SIG-M5 treated with dmso at 0.1 percent for 504 hours (cell line): Measurements from ENCODE around the gene WNT2.

Experiments
- DNase-seq: peaks from one replicate; lab custom pipeline; 2025; ENCODE audit not compliant: unreplicated experiment; lab: John Stamatoyannopoulos, UW

The WNT2 gene

DNA sequence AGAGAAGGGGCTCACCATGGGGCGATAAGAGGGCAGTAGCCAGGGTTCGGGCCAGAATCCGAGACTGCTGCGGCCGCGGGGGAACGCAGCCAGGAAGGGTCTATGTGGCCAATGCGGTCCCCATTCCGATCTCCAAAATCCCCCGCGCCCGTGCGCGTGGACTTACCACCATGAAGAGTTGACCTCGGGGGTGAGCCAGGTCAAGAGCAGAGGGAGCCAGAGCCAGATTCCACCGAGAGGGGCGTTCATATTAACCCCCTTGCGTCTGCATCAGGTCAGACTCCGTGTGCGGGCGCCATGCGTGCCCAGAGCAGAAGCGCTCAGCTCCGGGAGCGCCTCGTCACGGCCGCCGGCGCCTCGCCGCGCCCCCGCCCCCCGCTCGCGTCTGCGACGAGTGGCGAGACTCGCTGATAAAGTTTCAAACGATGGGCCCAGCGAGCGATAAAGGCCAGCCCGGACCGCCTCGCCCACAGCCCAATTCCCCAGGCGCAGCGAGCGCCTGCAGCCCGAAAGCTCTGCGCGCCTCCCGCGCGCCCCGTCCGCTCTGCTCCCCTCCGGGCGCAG is at the start of gene WNT2:
WNT2 (minus strand) TSS at position 318 of the 564 bp plus-strand sequence; CDS start at position 249, 69 bp downstream.
- no peak for DNase-seq

DNA sequence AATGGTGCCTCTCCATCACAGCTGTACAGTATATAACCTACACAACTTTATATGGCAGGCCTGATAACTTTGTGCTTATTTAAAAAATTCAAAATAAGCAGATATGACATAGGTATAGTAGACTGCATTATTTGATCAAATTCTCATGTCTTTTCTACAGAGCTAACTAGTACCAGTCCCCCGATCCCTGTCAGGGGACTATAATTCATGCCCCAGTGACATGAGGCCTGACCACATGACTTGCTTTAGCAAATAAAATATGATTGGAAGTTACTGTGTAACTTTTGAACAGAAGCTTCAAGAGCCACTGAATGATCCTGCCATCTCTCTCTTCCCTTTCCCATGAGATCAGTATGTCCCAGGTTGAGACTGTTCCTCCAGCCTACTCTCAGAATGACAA is 49.2 kb upstream of the WNT2 start:
- DNase-seq: no peak

DNA sequence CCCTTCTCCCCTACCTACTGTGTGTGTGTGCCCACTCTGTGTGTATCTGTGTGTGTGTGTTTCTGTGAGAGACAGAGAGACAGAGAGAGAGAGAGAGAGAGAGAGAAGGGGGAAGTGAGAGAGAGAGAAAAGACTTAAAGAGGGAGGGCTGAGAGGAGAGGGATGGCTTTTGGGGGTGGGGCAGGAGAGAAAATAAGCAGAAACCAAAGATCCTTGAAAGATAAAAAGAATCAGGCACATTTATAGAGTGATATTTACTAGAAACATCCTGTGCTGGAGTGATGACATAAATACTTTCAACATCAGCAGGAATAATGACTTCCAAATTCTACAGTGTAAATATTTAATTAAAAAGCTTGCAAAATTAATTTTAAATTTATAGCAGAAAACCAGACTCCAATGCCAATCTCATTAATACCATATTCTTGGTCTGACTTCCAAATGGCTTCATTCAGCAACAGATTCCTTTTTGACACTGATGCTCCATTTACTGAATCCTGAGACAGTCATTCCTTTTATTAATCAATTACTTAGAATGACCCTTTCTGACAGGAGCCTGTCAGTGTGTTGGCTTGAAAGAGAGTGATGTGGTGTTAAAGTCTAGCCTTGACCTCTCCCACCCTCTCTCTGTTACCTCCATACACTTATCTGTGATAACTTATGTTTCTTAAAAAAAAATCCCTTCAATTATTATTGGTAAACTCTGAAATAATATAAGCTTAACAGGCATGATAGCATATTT is 41.7 kb upstream of the WNT2 start:
- no peak for DNase-seq

DNA sequence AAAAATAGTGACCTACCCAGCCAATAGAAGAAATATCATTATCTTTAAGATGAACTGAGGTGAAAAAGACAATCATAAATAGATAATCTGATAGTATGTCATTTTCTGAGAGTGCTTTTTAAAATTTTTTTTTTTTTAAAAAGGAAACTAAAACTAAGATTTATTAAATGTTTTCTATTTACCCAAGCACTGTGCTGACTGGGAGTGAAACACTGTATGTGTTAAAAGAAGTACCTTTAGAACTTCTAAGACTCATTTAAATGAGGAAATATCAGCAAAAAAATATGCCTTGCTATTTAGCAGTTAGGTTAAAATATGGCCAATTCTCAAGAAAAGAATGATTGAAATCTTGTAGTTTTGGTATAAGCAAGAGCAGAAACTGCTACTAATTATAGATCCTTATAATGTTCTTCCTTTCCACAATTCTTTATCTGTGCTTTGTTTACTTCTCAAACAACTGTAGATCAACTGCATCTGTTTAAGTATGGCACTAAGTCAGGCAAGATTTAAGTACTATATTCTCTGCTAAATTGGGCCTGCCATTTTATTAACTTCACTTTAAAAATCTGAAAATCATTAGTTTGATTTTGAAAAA is 39.5 kb upstream of the WNT2 start:
- no peak for DNase-seq

DNA sequence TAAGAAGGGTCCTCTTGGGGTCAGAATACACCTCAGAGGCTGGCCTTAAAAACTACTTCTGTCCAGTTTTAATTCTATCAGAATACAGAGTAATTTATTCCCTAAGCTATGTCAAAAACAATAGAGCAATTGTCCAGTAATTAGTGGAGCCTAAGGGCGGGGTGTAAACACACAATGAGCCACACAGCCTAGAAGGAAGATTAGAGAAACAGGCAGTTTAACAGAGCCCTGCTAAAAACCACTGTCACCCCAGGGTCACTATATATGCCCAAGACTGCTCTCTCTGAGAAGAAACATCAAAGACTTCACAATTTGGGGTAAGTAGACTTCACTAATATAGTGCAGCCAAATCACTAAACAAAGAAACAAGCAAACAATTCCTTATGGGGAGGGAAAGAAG is 27.2 kb upstream of the WNT2 start:
- DNase-seq: no peak

DNA sequence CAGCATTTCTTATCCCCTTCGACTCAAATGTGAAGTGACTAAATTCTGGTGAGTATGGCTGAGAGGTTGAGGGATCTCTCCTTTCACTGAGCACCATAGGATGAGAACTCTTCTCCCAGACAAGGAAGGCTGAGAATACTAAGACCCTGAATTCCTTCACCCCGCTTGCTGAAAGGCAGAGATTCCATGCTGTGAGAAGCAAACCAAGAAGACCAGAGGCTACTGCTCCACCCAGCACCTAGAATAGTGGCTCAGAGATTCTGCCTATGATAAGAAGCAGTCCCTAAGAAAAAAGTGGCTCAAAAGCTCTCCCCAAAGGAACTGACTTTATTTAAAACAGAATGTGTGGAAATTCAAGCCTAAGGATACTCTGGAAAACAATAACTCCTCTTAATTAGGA is 26.7 kb upstream of the WNT2 start:
- no peak for DNase-seq

DNA sequence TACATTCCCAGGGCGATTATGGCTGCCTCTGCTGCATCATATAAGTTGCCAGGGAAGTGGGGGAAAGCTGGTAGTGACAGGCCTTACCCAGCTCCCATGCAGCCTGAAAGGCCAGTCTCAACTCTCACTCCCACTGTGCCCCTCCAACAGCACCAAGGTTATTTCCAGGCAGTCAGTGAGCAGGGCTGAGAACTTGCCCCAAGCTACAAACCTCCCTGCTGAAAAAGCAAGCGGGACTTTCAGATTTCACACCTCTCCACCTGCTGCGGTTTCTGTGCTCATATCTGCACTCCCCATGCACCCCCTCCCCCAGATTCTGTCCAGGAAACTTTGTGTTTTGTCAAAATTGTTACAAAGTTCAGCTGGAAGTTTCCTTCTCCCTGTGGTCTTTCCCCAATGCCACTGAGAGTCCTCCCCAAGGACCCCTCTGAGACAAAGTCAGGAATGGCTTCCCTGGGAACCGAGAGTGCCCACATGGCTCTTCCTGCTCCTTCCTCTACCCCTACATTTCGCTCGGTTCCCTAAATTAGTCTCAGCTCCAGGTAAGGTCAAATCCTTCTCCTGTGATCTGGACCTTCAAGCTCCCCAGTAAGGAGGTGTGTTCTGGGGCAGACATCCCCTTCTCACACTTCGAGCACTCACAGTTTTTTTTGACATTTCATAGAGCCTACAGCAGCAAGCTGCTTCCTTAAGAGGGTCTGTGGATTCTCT is 25.3 kb upstream of the WNT2 start:
- DNase-seq: no peak

DNA sequence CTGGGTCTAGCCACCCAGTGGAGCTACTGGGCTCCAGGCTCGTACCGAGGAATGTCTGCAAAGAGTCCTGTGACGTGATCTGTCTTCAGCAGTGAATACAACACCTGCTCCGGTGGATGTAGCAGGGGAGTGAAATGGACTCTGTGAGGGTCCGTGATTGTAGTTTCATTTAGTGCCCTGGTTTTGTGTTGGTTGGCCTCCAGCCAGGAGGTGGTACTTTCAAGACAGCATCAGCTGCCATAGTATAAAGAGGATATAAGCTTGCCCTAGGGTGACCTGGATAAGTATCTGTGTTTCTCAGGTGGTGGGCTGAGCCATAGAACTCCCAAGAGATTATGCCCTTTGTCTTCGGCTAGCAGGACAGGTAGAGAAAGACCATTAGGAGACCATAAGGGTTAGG is 24.6 kb upstream of the WNT2 start:
- DNase-seq: no peak

DNA sequence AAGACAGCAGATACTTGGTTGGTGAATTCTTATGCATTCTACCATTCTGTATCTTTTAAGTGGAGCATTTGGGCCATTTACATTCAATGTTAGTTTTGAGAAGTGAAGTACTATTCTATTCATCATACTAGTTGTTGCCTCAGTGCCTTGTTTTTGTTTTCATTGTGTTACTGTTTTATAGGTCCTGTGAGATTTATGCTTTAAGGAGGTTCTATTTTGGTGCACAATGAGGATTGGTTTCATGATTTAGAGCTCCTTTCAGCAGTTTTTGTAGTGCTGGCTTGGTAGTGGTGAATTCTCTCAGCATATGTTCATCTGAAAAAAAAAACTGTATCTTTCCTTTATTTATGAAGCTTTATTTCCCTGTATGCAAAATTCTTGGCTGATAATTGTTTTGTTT is 23.3 kb upstream of the WNT2 start:
- no peak for DNase-seq

DNA sequence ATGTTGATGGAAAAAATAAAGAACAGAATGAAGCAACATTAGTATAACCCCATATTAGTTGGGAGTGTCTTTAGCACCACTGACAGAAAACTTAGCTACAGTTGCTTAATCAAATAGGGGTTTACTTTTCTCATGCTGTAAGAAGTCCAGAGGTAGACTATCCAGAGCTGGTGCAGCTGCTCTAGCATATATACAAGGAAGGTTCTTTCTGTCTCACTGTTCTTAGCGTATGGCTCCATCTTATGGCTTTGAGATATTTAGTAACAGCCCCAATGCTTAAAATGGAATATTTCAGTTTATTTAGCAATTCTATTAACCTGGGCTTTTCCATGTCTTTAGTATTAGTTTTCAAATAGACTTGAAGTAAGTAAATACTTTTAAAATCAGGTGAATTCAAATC is 15.2 kb upstream of the WNT2 start:
- no peak for DNase-seq

DNA sequence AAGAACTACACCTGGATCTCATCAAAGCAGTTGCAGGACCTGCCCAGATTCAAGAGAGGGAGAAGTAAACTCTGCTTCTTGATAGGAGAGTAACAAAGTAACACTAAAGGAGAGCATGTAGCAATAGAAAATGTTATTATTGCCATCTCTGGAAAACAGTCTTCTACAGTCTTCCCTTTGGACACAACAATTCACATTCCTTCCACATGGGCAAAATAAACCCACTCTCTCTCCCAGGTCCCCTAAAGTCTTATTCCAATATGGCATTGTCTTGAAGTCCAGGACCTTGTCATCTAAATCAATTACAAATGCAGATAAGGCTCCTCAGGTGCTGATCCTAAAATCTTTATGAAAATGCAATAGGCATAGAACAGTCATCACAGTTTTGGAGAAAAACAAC is 10.3 kb upstream of the WNT2 start:
- no peak for DNase-seq

DNA sequence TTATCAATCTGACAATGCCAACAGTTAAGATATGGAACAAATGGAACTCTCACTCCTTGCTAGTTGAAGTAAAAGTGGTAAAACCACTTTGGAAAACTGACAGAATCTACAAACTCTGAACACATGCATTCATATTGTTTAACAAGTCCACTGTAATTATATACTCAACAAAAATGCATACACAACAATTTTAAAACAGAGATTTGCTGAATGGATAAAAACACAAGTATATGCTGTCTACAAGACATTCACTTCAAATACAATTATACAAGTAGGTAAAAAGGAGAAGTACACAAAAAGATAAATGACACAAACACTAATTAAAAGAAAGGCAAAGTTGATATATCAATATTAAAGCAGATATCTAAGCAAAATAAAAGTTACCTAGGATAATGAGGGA is 9.2 kb upstream of the WNT2 start:
- no peak for DNase-seq

DNA sequence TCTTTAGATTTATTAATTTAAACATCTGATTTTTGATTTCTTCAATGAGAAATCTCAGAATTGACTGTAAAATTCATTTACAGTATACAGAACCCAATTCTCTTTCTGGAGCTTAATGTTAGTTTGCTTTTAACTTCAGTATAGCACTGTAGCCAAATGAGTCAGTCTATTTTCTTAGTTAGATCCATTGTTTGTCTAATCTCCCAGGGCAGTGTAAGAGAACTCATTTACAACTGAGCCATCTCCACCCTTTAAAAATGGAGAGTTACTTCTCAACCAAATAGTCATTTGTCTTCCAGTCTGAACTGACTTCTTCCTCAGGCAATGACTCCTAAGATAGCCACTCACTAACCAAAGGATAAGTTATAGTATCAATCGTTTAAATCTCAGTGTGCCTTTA is 3.0 kb upstream of the WNT2 start:
- no peak for DNase-seq

DNA sequence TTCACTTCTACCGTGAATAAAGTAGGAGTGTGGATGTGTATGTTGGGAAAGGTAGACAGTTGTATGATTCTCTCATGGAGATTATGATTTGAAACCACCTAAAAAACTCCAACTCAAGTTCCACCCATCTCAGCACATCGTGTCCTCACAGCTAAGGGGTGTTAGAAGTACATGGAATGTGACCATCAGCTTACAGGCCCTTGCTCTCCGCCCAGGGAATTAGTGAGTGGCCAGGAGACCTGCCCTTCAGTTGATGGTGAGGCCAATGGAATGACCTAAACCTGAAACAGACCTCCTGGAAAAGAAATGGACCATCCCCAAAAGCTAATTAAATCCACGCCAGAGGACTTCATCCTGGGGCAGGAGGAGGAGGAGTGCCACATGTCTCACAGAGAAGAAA is 2.1 kb upstream of the WNT2 start:
- no peak for DNase-seq

DNA sequence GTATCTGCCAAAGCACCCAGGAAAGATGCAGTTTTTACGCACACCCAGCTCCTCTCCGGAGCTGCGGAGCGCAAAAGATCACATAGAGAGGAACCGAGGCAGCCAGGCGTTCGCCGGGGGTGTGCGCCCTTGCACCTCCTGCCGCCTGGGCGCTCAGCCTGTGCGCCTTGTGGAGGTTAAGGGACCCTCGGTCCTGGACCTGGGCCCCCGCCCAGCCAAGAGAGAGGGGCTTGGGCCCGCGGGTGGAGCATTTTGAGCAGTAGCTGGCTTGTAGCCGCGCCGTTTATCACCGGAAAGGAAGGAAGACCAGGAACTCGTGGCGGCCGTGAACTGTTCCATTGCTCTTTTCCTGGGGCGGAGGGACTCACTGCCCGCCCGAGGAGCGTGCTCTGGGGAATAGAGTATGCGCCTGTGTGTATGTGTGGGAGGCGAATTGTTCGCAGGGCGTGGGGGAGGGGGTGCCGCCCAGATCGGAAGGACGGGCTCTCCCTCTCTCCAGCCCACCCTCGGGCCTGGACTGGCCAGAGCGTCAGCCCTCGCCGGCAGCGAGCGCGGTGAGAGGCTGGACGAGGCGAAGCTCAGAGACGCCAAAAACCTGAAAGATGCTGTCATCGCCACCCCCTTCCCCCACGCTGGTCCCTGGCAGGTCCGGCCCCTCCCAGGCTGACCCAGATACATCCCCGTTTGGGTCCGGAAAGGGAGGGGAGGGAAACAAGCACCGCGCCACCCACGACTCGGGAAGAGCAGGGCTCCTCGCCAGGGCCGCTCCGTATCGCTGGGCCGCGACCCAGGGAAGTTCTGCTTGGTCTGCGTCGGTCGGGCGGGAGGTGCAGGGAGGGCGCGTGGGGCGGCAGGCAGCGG is 1.2 kb upstream of the WNT2 start:
- no peak for DNase-seq

DNA sequence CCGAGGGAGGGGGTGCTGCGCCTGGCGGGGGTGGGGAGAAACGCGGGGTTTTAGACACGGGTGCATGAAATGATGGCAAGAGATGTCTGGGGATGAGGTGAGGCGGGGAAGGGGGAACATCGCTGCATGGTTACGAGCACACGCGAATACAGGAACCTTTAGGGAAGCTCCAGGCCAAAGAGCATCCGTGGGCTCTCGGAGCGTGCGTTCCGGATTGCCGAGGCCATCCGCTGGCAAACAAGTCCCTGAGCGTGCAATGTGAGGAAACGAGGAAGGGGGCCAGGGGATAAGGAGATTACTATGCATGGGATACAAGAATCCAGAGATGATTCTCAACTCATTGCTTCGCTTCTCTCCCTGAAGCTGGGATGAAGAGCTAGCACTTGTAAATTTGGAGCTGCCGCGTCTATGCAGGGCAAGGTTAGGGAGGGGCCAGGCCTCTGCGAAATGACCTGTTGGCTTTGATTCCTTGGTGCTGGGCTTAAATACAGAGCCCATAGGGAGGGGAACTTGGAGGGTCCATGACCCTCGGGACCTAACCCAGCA is 520 bp upstream of the WNT2 start:
- DNase-seq: no peak

DNA sequence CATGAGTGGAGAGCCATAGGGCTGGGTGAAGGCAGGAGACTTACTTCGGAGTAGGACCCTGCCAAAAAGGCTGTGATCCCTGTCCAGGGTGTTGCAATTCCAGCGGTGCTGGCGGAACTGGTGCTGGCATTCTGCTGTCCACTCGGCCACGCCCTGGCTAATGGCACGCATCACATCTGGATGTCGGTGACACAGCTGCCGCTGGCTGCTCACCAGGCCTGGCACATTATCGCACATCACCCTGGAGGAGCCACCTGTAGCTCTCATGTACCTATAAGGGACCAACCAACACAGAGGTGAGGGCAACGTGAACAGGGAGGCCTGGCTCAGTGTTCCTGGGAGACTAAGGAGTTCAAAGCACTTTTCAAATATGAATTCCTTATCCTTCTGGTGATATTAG is 2.3 kb downstream of the WNT2 start:
- DNase-seq: no peak

DNA sequence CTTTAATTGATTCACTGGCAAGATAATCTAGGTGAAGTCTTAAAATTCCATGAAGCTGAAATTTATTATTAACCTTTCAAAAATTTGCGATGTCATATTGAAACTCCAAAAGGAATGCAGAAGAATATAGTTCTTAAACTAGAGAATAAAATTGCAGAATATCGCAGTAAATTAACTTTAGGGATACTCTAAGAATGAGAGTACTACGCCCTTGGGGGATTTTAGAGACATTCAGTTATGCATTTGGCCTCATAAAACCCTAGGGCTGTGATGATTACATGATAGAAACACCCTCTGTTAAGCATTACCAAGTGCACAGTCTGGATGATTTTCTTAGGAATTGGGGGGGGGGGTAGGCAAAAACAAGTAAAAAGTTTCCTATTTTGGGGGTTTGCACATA is 3.7 kb downstream of the WNT2 start:
- no peak for DNase-seq

DNA sequence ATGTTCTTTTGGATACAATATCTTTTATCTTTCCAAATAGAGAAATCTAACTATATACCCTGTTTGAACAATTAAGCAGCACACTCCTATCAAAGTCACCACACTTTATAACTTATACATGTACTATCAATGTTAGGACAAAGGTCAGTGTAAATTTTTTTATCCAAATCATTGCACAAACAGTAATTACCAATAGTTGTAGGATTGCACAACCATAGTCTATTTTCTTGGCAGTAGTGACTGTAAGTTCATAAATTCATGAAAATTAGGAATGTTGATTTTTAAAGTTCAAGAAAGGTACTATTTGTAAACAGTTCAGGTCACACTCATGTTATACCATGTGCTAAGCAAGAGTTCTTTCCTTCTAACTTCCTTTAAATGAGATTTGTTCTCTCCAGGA is 9.3 kb downstream of the WNT2 start:
- no peak for DNase-seq

DNA sequence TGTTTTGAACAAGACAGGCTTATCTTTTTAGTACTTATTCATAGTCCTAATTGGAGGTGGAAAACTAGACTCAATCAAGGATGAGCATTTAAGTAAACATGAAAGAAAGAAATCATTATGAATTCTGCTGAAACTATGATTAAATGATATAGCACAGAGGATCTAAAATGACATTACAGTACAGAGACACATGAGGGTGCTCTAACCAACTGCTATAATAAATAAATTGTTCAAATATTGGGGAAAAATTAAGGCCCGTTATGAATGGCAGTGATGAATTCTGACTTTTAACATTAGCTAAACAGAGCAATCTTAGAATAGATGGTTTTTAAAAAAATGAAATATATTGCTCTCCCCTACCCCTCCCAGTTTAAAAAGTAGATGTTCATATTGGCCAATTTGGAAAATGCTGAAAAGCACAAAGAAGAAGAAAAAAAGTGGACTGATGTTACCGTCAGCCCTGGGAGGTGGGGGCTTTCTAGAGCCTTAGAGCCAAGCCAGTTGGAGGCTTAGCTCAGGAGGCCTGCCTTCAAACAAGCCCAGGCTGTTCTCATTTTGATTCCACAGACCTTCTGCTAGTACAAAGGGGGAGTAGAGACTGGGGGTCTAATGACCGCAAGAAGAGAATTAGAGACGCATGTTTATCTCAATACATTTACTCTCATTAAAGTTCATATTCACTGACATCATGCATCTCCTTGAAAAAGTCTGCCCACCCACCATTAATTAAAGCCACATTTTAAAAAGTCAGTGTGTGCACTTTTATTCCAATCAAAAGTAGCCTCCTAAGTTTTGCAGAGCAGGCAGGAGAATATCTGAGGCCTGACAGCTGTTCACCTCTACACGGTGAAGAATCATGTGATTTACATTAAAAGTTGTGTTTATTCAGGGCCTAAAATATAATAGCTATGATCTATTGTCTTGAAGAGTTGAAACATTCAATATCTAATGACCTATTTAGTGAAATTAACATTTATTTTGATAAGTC is 10.0 kb downstream of the WNT2 start:
- no peak for DNase-seq
